ENCODE data around the gene KLRF1. TPM values are rescaled to one million over a fixed set of nuclear protein-coding genes. Genes with fewer than 3 reads are reported as not detected.

The KLRF1 gene
- total and polyA plus RNA-seq, 2 experiments from 2014 or later = 0.50 TPM; not detected in 1

- H3K4me1 Mint-ChIP-seq = peaks cover 15% of the 10 kb centered on the region; the same call in 2 of the 3 replicates
- Histone ChIP-seq H2AFZ (no peak overlapping the region), H3K4me3 (no peak overlapping the region)
These were observed 41.6 kb downstream of the KLRF1 start for GRCh38 chr12:9868951-9869306.

More at GRCh38 chr12:9868951-9869306, 41.6 kb downstream of the KLRF1 start:
- DNase-seq (ENCODE audit: low spot score) = no peak
- Histone ChIP-seq H3K4me1 (ENCODE audit: insufficient read depth) (peaks cover 19% of the 10 kb centered on the region), H3K27ac (ENCODE audit: low read depth) (no peak overlapping the region), H3K27me3 (ENCODE audit: insufficient read depth) (no peaks in the 10 kb centered on the region), H3F3A (replicated peaks; ENCODE audit: low read depth) (no peaks in the 10 kb centered on the region), H3K79me2 (replicated peaks; ENCODE audit: insufficient read depth) (no peaks in the 10 kb centered on the region), H3K9me2 (ENCODE audit: insufficient read depth) (peaks cover under 1% of the 10 kb centered on the region; the same call in 1 of the 2 replicates), H4K20me1 (replicated peaks; ENCODE audit: insufficient read depth) (no peaks in the 10 kb centered on the region), H3K4me2 (peak overlapping the region; percentile 18; the same call in 1 of the 2 replicates), H3K36me3 (ENCODE audit: insufficient read depth) (no peaks in the 10 kb centered on the region)
- H3K36me3 Mint-ChIP-seq (ENCODE audit: low read depth) = no peaks in the 10 kb centered on the region
- ATAC-seq = no peak
- no peak for TF ChIP-seq ZNF462 (CRISPR knock-in tag; IDR thresholded peaks at IDR 0.05)
- TF ChIP-seq ZNF331 (CRISPR knock-in tag; IDR thresholded peaks at IDR 0.05; ENCODE audit: low read depth) = no peak
- H3K4me3 Mint-ChIP-seq = no peak overlapping the region
- no peaks in the 10 kb centered on the region for H3K27me3 Mint-ChIP-seq (ENCODE audit: insufficient read depth, low read depth, poor library complexity)
- no peaks in the 10 kb centered on the region for H3K9me3 Mint-ChIP-seq
- no peak overlapping the region for H3K27ac Mint-ChIP-seq

All from GM23338 (cell line).